Gastroesophageal sphincter (tissue), 3 donors: ENCODE results near the gene R3HCC1L.

Source experiments
- CTCF ChIP-seq, 4 experiments: fragments of 200-600 bp in 2 of 4; fragments of 450-650 bp in 2 of 4; sonication (generic) in 1 of 4; IDR thresholded peaks; one replicate each; pipeline ENCODE4 v1.5.1; 2017 to 2019; ENCODE audit warnings: antibody characterized with exemption in 4 of 4, mild to moderate bottlenecking in 2 of 4, moderate library complexity in 2 of 4
- POLR2A ChIP-seq, 2 donors: fragments of 450-650 bp; IDR thresholded peaks; one replicate each; pipeline ENCODE4 v1.6.1; 2017; ENCODE audit warnings: antibody characterized with exemption in 2 of 2, mild to moderate bottlenecking in 2 of 2, moderate library complexity in 1 of 2

GRCh38 chr10:98276311-98276710 is 141.9 kb downstream of the R3HCC1L start:
- TF ChIP-seq CTCF (IDR thresholded peaks at IDR 0.05), result no peak
- TF ChIP-seq POLR2A (IDR thresholded peaks at IDR 0.05), result no peak
